Breast epithelium (tissue), 3 donors: ENCODE data around the gene FHIP2A.

Source experiments
- CTCF ChIP-seq, 3 donors: fragments of 450-650 bp; IDR thresholded peaks; one replicate each; pipeline ENCODE4 v1.5.1; 2016 to 2017; ENCODE audit warnings: antibody characterized with exemption in 3 of 3, mild to moderate bottlenecking in 3 of 3, moderate library complexity in 3 of 3
- POLR2AphosphoS5 ChIP-seq, 3 donors: sonication (generic); formaldehyde crosslinking; IDR thresholded peaks; one replicate each; pipeline ENCODE4 v1.6.1; 2017; ENCODE audit warnings: antibody characterized with exemption in 3 of 3

DNA sequence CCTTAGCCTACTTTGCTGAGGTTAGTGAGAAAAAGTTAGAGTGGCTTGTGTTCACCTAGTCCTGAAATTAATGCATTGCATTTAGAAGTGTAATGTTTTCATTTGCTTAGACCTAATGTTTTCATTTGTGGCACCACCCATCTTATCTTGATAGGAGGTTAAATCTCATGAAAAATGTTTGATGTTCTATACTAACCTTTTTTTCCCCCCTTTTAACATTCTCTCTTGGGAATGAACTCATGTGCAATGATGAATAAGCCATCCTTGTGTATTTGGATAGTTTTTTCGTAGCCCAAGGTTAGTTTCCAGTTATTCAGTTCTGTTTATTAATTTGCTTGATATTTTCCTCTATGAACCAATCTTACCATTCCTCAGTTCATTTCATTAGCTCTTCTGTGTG lies 2.8 kb downstream of the FHIP2A start:
- TF ChIP-seq CTCF (IDR thresholded peaks at IDR 0.05) (no peak), POLR2AphosphoS5 (IDR thresholded peaks at IDR 0.05) (no peak)
